Pulmonary artery endothelial cell (primary cell): ENCODE results near the gene PLAAT1. TPM values are rescaled to one million over a fixed set of nuclear protein-coding genes. Genes with fewer than 3 reads are reported as not detected.

ENCODE experiments used
- DNase-seq: peaks from one replicate; pipeline ENCODE4 v3.0.0-alpha.2; 2011; ENCODE audit warnings: low read depth, low spot score
- total RNA-seq: library from RNA; depleted of rRNA; stranded (reverse); fragments of >200 nt; gene quantifications from 2 replicates; pipeline ENCODE4 v1.2.3, GENCODE V29; 2014

Gene PLAAT1
- total RNA-seq, 1 donor from 2014 or later = 0.26 TPM

DNA sequence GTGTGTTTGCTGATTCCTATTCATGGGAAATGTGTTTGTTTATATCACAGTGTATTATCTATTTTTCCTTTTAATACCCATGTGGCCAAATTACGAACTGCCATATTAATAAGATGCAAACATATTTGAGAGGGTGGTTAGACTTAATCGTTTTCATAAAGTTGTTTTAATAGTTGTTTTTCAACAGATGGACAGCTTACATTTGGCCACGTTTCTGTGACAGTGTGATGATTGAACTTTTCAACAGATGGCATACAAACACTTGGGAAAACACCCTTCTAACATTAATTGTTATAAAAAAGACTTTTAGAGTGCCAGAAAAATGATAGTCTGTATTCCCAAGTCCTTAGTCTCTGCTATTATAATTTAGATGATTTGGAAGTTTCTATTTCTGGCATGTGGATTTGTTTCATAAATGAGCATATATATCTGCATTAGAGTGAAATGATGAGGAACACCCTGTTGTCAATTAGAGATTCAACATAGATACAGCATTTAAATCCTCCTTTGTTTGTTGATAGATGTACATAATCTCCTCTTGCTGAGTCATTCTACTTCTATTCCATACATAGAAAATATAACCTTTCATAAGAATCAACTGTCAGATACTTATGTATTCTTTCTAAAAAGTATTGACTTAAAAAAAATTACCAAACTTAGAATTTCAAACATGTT is 13.1 kb downstream of the PLAAT1 start:
- no peak for DNase-seq

DNA sequence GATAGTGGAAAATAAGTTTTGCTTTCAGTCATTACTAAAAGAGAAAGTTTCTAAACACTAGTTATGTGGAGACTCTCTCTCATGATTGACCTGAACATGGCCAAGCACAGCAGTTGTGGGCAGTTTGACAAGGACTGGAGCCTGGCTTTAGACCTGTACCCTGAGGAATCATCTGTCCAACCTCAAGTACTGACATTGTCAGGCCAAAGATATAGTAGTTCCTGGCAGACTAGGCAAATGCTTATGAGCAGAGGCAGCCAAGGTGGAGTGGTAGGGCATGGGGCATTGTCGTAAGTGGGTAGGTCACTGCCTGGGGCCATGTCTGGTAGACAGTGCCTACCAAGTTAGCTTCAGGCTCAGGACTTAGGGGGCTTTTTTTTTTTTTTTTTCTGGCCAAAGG is 20.9 kb downstream of the PLAAT1 start:
- DNase-seq = no peak

DNA sequence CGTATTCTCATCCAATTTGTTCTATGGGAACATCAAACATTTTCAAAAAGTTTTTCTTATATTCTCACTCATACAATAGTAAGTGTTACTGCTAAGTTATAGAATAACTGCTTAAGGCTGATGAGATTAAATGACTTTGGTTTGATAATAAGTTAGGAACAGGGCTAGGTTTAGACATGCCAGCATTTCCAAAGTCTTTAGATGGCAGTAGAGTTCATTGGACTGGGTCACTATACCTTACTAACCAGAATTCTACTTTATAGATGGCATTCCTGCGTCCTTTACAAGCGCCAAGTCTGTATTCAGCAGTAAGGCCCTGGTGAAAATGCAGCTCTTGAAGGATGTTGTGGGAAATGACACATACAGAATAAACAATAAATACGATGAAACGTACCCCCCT is 21.7 kb downstream of the PLAAT1 start:
- DNase-seq = no peak

DNA sequence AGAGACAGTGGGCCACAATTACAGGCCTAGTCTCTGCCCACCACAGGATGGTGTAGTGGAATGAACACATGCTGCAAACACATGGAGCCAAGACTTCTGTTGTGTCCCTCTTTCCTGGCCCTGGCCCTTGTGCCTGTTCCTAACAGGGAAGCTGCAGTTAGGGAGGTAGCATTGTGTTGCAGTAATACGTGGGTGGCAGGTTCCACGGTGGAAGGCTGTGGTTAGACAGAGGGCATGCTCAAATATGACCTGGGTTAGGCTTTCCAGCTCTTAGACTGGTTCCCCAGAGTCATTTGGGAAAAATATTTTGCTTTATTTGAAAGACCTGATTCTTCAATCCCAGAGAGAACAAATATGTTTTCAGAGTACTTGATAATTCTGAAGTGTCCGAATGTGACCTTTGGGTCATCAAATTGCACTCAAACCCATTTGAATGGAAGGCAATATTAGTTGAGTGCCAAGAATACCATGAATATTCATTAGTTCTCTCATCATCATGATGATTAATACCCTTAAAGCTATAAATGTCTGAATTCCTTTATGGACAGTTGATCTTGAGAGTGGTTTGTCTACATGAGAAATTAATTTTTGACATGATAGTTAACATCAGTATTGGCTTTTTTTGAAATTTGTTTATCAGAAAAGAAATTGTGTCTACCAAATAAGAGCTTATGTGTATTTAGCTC is 28.5 kb downstream of the PLAAT1 start:
- no peak for DNase-seq

DNA sequence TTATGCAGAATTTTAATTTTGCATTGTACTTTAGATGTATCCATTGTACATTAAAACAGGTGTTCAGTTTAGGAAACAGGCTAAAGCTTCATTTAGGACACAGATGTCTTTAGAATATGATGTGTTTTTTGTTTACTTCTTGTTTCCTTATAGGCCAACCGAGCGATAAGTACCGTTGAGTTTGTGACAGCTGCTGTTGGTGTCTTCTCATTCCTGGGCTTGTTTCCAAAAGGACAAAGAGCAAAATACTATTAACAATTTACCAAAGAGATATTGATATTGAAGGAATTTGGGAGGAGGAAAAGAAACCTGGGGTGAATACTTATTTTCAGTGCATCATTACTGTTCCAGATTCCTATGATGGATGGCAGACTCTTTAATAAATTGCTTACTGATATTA is 29.4 kb downstream of the PLAAT1 start:
- DNase-seq = no peak

DNA sequence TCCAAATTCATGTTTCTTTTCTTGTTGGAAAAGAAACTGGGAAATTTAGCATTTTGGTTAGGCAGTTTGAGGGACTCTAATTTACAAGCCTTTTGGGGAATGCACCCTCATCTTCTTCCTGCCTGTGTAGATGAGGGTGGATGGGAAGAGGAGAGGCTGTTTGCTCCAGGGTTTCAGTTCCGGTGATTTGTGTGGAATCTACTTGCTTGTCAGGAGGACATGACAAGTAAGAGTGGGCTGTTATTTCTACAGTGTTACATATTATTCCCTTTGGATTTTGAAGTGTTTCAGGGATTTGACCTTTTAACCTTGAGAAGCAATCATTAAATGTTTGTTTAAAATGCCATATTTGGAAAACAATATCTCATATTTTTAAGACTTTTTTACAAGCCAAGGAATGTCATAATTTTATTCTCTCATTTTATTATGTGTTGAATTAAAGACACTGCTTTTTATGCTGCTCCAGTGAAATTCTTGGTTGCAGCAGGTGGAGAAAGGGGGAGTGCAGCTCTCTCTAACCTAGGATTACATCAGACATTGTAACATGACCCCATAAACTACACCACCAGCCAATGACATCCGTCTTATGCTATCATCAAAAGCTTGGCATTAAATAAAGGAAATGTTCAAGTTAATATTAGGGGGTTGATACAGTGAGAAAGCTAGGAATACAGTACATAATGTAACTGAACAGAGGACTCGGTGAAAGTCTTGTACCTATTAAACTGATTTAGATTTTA is 30.2 kb downstream of the PLAAT1 start:
- no peak for DNase-seq

DNA sequence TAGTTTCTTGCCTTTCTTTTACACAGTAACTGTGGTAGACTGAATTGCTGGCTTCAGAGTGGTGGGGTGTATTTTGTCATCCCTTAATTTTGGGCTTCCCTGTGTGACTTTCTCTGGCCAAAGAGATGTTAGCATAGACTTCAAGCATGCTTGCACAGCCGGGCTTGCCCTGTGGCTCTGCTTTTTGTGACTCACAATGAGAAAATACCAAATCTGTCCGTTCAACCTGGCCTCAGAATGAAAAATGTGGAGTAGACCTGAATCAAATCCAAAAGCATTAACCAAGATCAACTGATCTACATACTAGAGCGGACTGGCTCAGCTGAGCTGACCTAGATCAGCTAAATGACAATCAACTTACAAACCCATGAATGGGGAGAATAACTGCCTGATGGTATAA is 51.4 kb downstream of the PLAAT1 start:
- DNase-seq = no peak

DNA sequence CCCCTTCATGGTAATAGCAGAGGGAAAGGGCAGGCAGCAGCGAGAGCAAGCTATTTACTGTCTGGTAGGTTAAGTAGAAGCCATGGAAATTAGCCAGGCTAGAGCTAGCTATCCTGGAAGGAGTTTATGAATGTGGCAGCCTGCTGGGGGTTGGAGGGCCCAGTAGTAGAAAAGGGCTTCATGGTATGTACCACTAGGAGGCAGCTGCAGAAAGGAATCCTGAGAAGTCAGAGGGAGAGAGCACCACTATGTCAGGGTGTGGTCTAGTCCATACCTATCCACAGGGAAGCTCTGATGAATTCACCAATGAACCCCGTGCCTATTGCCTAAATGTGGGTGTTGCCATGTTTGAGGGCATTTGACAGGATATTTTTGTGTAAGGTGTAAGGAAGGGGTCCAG is 55.0 kb downstream of the PLAAT1 start:
- no peak for DNase-seq

DNA sequence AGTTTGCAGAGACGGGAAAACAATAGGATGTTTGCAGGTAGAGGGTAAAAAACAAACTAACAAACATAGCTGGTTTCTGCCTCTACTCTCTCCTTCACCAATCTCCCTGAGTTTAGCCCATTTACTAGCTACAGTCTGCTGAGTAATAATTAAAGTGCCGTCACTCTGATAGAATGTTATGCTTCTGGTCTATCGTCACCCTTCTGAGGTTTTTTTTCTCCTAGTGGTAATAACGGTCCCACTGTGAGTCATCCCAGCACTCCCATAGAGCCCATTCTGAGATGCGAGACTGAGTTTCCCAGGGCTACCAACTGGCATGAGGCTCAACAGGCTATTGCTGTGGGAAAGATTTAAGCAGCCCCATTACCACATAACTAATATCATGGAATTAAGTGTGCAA is 56.4 kb downstream of the PLAAT1 start:
- DNase-seq = no peak

DNA sequence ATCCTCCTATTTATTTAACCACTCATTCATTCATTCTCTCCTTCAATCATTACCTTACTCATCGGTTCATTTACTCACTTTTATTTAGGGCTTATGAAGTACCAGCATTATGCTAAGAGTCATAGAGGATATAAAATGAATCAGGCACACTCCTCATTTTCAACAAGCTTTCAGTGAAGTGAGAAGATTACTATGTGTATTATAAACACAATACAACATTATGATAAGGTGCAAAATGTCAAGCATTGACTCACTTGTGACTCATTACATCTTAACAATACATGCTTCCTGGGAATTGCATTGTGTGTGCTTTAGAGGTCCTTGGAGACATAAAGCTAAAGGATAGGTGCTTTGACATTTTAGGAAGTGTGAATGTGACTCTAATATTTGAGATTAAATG is 60.4 kb downstream of the PLAAT1 start:
- DNase-seq = peak; percentile 53

- DNase-seq = no peak
These were observed 64.3 kb downstream of the PLAAT1 start for GRCh38 chr3:193305356-193305755.

DNA sequence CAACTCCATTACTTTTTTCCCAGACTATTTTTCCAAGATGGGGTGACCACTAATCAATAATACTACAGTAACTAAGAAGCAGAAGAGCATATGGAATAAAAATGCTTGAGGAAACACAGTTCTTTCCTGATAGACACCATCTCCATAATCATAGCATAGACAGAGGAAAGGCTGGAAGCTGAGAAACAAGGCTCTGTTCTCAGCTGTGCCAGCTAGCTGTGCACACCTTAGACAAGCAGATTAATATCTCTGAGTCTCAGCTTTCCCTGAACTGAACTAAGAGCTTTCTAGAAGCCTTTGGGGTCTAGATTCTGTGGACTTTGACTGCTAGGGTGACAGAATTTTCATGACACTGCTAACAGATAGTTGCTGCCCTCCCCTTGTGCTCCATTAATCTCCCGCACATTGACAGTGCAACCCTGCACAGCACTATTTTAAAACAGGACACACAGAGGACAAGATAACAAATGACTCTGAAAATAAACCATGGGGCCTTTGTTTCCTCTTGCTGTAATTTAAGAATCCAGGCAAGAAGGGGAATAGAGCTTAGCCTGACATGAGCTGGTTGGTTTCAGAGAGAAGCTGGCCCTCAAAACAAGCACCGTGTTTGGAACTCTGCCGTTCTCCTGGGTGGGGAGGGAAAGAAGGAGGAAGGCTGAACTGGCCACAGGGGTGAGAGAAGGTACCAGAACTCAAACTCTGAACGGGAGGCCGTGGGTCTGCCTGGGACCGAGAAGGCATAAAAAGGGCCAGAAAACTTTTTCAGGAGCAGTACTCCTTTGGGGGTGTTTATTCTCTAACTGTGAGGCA is 70.1 kb downstream of the PLAAT1 start:
- DNase-seq = no peak

DNA sequence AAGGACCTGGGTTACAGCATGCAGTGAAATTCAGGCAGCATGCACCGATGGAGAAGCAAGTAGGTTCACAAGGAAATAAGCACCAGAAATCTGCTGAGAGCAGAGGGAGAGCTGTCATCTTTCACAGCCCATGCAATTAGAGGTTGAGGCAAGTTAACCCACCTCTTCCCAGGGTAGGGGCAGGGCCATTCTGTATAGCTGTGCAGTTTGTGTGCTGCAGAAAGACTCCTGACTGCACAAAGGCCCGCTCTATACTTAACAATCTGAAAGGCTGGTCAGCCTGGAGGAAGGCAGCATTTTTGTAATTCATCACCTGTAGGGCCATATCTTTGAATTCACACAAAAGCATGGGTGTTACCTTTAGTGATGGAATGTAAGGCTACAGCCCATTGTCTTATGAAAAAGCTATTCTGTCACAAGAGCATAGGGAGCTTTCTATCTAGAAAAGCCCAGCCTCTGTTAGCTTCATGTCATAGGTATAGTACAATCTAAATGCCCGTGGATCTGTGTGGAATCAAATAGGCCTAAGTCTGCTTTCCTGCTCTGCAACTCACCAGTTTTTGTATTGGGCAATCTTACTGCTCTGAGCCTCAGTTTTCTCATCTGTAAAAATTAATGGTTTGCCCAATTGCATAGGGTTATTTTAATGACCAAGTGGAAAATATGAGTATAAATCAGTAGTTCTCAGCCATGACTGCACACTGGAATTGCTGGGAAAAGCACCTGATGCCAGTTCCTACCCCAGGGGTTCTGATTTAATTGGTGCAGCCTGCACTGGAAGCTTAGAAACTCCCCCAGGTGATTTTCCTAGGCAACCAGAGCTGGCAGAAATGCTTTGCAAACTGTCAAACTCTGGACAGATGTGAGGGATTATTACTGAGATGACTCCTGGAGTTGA is 72.3 kb downstream of the PLAAT1 start:
- no peak for DNase-seq

DNA sequence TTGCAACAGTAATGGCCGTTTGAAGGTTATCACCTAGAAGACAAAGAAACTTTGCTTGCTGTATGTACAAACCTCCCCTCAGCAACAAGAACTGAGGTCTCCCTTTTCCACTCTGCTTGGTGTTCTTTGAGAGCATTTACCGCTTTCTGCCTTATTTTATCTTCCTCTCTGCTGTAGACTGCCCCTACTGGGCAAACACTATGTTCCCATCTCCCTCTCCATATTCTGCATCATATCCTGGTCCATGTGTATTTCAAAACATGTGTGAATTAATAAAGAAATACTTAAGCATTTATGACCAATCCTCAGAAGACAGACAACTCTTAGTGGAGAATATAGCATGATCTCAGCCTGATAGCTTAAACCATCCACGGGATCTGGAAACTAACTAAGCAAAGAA is 73.1 kb downstream of the PLAAT1 start:
- no peak for DNase-seq

- no peak for DNase-seq
These were observed 76.8 kb downstream of the PLAAT1 start for GRCh38 chr3:193317682-193318300.

Other genes starting within 250 kb of the PLAAT1 start
- gene ATP13A5, start 137.5 kb downstream of the PLAAT1 start, total RNA-seq = not detected in 2 replicates